ENCODE results near the gene MDFI.

DNA sequence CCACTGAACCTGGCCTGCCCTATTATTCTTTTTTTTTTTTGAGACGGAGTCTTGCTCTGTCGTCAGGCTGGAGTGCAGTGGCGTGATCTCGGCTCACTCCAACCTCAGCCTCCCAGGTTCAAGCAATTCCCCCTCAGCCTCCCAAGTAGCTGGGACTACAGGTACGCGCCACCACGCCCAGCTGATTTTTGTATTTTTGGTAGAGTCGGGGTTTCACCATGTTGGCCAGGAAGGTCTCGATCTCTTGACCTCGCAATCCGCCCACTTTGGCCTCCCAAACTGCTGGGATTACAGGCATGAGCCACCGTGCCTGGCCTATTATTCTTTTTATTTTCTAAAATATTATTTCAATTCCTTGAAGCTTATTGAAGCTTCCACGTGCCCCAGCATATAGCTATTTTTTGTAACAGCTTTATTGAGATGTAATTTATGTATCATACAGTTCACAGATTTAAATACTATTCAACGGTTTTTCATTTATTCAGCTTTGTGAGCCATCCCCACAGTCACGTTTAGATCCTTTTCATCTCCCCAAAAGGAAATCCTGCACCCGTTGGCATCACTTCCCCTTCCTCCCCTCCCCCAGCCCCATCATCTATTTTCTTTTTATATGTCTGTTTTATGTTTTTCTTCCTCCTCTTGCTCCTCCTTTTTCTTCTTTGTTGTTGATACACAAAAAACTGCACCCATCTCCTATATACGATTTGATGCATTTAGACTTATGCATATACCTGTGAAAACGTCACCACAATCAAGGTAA, 13.5 kb upstream of the MDFI start:
- TF ChIP-seq FOXP2 (optimal IDR thresholded peaks at IDR 0.05; ENCODE audit: control extremely low read depth, extremely low read length, insufficient read depth) (no peak), POLR2AphosphoS5 (IDR thresholded peaks at IDR 0.05; ENCODE audit: borderline replicate concordance, low read depth, low read length) (no peak)
